ENCODE data around the gene ICAM5. TPM values are rescaled to one million over a fixed set of nuclear protein-coding genes. Genes with fewer than 3 reads are reported as not detected.

Gene ICAM5
- total RNA-seq, 1 experiment from 2014 or later = 19.5 TPM

GRCh38 chr19:10333758-10334587 lies 44.2 kb downstream of the ICAM5 start:
- DNase-seq (ENCODE audit: low read depth, low spot score) = no peak
- BruUV-seq (replicated peaks) = TSS peak; percentile 84

More at GRCh38 chr19:10333758-10334587, 44.2 kb downstream of the ICAM5 start:
- peaks cover 7% of the 10 kb centered on the region for H3K36me3 ChIP-seq (ENCODE audit: control insufficient read depth, insufficient read depth, low read length)
- TF ChIP-seq TCF7L2 (IDR thresholded peaks at IDR 0.05; ENCODE audit: low read depth, low read length) (no peak), POLR2AphosphoS5 (IDR thresholded peaks at IDR 0.05; ENCODE audit: low read depth, low read length) (no peak), REST (IDR thresholded peaks at IDR 0.05; ENCODE audit: insufficient read depth in 1 of 2, low read depth in 2 of 2, low read length in 1 of 2) (no peak), CTCF (IDR thresholded peaks at IDR 0.05) (no peak), SIN3A (IDR thresholded peaks at IDR 0.05; ENCODE audit: borderline replicate concordance, insufficient read depth, low read depth, low read length) (no peak)
- ChIA-PET POLR2A (interaction anchor here (0.6 to 1.5 kb wide), 3 partner anchors 47 to 63 kb away, joined by 3 to 13 read pairs (median 3); partner anchors contain the start of genes ICAM1 and TYK2), CTCF (interaction anchor here (0.6 to 2.3 kb wide), 4 partner anchors 55 to 525 kb away, joined by 3 to 8 read pairs (median 5); partner anchors contain the start of gene ICAM1)
- peak overlapping the region; percentile 73 for H3K27ac ChIP-seq (ENCODE audit: low read length)
- in situ Hi-C loops (cut with HindIII; ENCODE audit: low pct_unique_long_range_greater_than_20kb, low sequenced_read_pairs) = no loop called here
- intact Hi-C loops (cut with micrococcal nuclease; ENCODE audit: unreplicated experiment) = no loop called here
- peak; percentile 29 for ATAC-seq
- H3K4me1 ChIP-seq (ENCODE audit: control insufficient read depth, insufficient read depth, low read length) = peaks cover 10% of the 10 kb centered on the region
- H3K27me3 ChIP-seq (ENCODE audit: control insufficient read depth, insufficient read depth, low read length) = no peaks in the 10 kb centered on the region
- peak overlapping the region; percentile 78 to 86 for H3K4me3 ChIP-seq (ENCODE audit: low read depth in 2 of 2, low read length in 2 of 2)
- H3K9me3 ChIP-seq (ENCODE audit: control insufficient read depth, insufficient read depth, low read depth, low read length) = no peaks in the 10 kb centered on the region

All from Panc1 (cell line).